HG03045 (cell line): ENCODE results near the gene SPIB.
A peak's percentile ranks its signal among the peaks of the same experiment; 100 is the strongest.

Experiments
- ATAC-seq: cut with Tn5 transposase; IDR thresholded peaks from one replicate; pipeline ENCODE4 v1.9.1; 2021; ENCODE audit warnings: mild to moderate bottlenecking, moderate library complexity; ENCODE audit not compliant: unreplicated experiment

The SPIB gene

GRCh38 chr19:50417111-50418081 is 1.3 kb upstream of the SPIB start:
- ATAC-seq, result no peak

- no peak for ATAC-seq
Measured at GRCh38 chr19:50419022-50419579, 363 bp downstream of the SPIB start.

GRCh38 chr19:50419580-50420035 is 870 bp downstream of the SPIB start:
- ATAC-seq, result no peak

- no peak for ATAC-seq
Measured at GRCh38 chr19:50420127-50420526, 1.4 kb downstream of the SPIB start.

GRCh38 chr19:50420808-50421207 is 2.1 kb downstream of the SPIB start:
- no peak for ATAC-seq

- no peak for ATAC-seq
Measured at GRCh38 chr19:50422397-50423278, 3.9 kb downstream of the SPIB start.

GRCh38 chr19:50423279-50424113 is 4.8 kb downstream of the SPIB start:
- ATAC-seq, result no peak

- no peak for ATAC-seq
Measured at GRCh38 chr19:50425581-50425980, 6.8 kb downstream of the SPIB start.

GRCh38 chr19:50427318-50427925 is 8.7 kb downstream of the SPIB start:
- ATAC-seq, result no peak

- no peak for ATAC-seq
Measured at GRCh38 chr19:50427997-50428425, 9.3 kb downstream of the SPIB start.

- no peak for ATAC-seq
Measured at GRCh38 chr19:50428772-50429463, 10.2 kb downstream of the SPIB start.

- ATAC-seq, result no peak
Measured at GRCh38 chr19:50430888-50431342, 12.2 kb downstream of the SPIB start.

GRCh38 chr19:50431343-50432220 is 12.8 kb downstream of the SPIB start:
- ATAC-seq, result peak; percentile 75

- no peak for ATAC-seq
Measured at GRCh38 chr19:50432221-50433028, 13.7 kb downstream of the SPIB start, which contains the start of gene MYBPC2. Gene MYBPC2 (plus strand): TSS chr19:50432892. CDS start chr19:50432954, 62 bp downstream.

- no peak for ATAC-seq
Measured at GRCh38 chr19:50433201-50434180, 14.8 kb downstream of the SPIB start.

- ATAC-seq, result no peak
Measured at GRCh38 chr19:50434525-50434924, 15.8 kb downstream of the SPIB start.
